Ishikawa (cell line): ENCODE data around the gene OGG1.

Experiments used
- CEBPB ChIP-seq: IDR thresholded peaks from 2 replicates; pipeline ENCODE4 v1.6.1; 2012
- CREB1 ChIP-seq: IDR thresholded peaks from 2 replicates; pipeline ENCODE4 v1.6.1; 2012; ENCODE audit warnings: low read depth
- EGR1 ChIP-seq: IDR thresholded peaks from 2 replicates; pipeline ENCODE4 v1.6.1; 2012
- EP300 ChIP-seq: IDR thresholded peaks from 2 replicates; pipeline ENCODE4 v1.6.1; 2012; ENCODE audit warnings: borderline replicate concordance
- FOXM1 ChIP-seq: IDR thresholded peaks from 2 replicates; pipeline ENCODE4 v1.6.1; 2012; ENCODE audit warnings: low read depth, borderline replicate concordance
- NFIC ChIP-seq: IDR thresholded peaks from 2 replicates; pipeline ENCODE4 v1.6.1; 2012
- RAD21 ChIP-seq: IDR thresholded peaks from 2 replicates; pipeline ENCODE4 v1.6.1; 2012; ENCODE audit warnings: low read depth
- REST ChIP-seq: IDR thresholded peaks from 2 replicates; pipeline ENCODE4 v1.6.1; 2012; ENCODE audit warnings: low read depth, mild to moderate bottlenecking
- TAF1 ChIP-seq: IDR thresholded peaks from 2 replicates; pipeline ENCODE4 v1.6.1; 2012; ENCODE audit warnings: low read depth, mild to moderate bottlenecking
- TCF12 ChIP-seq: IDR thresholded peaks from 2 replicates; pipeline ENCODE4 v1.6.1; 2012; ENCODE audit warnings: low read depth
- TEAD4 ChIP-seq: IDR thresholded peaks from 2 replicates; pipeline ENCODE4 v1.6.1; 2012
- YY1 ChIP-seq: IDR thresholded peaks from 2 replicates; pipeline ENCODE4 v1.6.1; 2012; ENCODE audit warnings: low read depth
- ZBTB7A ChIP-seq: IDR thresholded peaks from 2 replicates; pipeline ENCODE4 v1.6.1; 2012; ENCODE audit warnings: low read depth
- TF ChIP-seq, protein P1 (sequence below): IDR thresholded peaks from 2 replicates; pipeline ENCODE4 v1.6.1; 2012
- TF ChIP-seq, protein P2 (sequence below): IDR thresholded peaks from 2 replicates; pipeline ENCODE4 v1.6.1; 2012

The OGG1 gene

DNA sequence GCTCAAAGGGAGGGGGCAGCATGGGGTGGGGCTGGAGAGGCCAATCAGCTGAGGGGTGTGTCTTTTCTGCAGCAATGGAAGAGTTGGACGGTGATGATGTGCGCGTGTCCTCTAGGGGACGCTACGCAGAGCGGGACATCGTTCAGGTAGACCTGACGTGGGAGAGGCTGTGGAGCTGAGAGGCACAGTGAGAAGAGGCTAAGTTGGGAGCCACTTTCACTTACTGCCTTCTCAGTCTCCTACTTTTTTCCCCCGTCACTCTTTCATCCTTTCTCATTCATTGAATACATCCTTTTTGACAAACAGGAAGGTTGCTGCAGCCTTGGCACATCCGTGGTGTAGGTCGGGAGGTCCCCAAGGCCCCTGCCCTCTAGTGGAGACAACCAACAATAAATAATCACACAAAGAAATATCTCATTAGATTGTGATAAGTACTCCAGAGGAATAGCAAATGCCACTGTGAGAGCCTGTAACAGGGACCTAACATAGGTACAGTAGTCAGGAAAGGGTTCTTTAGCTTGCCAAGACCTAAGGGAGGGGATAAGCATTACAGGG is 22.6 kb upstream of the OGG1 start:
- no peak for TF ChIP-seq CREB1
- TF ChIP-seq, protein P1, sequence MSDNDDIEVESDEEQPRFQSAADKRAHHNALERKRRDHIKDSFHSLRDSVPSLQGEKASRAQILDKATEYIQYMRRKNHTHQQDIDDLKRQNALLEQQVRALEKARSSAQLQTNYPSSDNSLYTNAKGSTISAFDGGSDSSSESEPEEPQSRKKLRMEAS = no peak
- TF ChIP-seq YY1 = no peak
- TF ChIP-seq RAD21 = peak; percentile 41
- no peak for TF ChIP-seq FOXM1
- no peak for TF ChIP-seq NFIC
- TF ChIP-seq REST = no peak
- no peak for TF ChIP-seq TAF1
- TF ChIP-seq EP300 = no peak

DNA sequence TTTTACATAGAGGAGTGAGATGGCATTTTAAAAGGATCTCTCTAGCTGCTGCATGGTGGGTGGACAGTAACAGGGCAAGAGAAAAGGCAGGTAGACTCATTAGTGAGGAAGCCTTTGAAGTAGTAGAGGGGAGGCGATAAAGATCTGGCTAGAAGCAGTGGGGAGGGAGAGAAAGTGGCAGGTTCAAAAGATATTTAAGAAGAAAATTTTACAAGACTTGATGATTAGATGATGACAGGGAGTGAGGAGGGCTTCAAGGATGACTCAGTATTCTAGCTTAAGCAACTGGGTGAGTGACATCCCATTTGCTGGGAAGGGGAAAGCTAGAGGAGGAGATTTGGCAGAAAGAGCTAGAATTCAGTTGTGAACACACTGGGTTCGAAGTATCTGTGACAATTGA is 22.0 kb upstream of the OGG1 start:
- TF ChIP-seq, protein P1 = no peak
- TF ChIP-seq TCF12 (no peak), ZBTB7A (no peak), CEBPB (no peak), TEAD4 (no peak), TAF1 (no peak), EP300 (no peak), REST (no peak), CREB1 (no peak), YY1 (no peak), EGR1 (no peak), NFIC (no peak), RAD21 (no peak), FOXM1 (no peak)
- TF ChIP-seq, protein P2, sequence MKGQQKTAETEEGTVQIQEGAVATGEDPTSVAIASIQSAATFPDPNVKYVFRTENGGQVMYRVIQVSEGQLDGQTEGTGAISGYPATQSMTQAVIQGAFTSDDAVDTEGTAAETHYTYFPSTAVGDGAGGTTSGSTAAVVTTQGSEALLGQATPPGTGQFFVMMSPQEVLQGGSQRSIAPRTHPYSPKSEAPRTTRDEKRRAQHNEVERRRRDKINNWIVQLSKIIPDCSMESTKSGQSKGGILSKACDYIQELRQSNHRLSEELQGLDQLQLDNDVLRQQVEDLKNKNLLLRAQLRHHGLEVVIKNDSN = no peak

GRCh38 chr3:9729419-9729818 is 20.3 kb upstream of the OGG1 start:
- TF ChIP-seq CEBPB (no peak), RAD21 (no peak), NFIC (no peak), EP300 (no peak), CREB1 (no peak), EGR1 (no peak), TEAD4 (no peak), ZBTB7A (no peak), FOXM1 (no peak), TAF1 (no peak)
- TF ChIP-seq, protein P1 = no peak

DNA sequence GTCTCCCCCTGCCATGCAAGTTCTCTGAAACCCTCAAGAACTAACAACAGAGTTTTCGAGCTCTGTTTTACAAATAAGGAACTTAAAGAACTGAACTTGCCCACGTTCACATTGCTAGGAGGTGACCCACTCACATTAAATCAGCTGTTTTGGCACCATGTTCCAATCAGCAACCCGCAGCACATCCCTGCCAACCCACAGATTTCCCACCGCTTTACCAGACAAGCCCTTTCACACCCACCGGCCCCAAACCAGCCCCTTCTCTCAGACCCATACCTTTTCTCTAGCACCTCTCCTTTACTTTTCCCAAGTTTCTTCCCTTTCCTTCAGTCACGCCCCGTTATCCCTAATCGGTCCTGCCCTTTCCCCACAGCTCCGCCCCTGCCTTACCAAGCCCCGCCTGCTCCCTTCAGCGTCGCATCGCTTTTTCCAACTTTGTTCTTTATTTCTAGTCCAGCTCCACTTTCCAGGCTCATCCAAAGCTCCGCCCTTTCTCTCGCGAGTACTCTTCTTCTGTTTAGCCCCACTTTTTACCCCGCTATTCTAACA is 19.0 kb upstream of the OGG1 start:
- TF ChIP-seq TAF1 (no peak), CREB1 (no peak), REST (no peak), EGR1 (no peak), CEBPB (no peak), FOXM1 (no peak), ZBTB7A (no peak), RAD21 (no peak)
- TF ChIP-seq, protein P1 = no peak
